WERI-Rb-1 (cell line): ENCODE measurements around the gene FARS2.

ENCODE experiments used
- DNase-seq: peaks from one replicate; pipeline ENCODE4 v3.0.0-alpha.2; 2020
- H3K27ac ChIP-seq: fragments of 250-450 bp; sonication (Bioruptor Pico); 2 replicates; pipeline ENCODE4 v1.5.1; 2020; ENCODE audit warnings: mild to moderate bottlenecking, moderate library complexity
- H3K27me3 ChIP-seq: fragments of 250-450 bp; sonication (Bioruptor Pico); 2 replicates; pipeline ENCODE4 v1.5.1; 2021; ENCODE audit warnings: mild to moderate bottlenecking, low read depth, moderate library complexity; ENCODE audit not compliant: insufficient read depth, severe bottlenecking
- H3K36me3 ChIP-seq: fragments of 250-450 bp; sonication (Bioruptor Pico); 2 replicates; pipeline ENCODE4 v1.5.1; 2020; ENCODE audit warnings: mild to moderate bottlenecking, moderate library complexity
- H3K4me3 ChIP-seq: 2 replicates; pipeline ENCODE4 v1.5.1; 2011; ENCODE audit warnings: low read depth, mild to moderate bottlenecking, control low read depth, low read length
- H3K9me3 ChIP-seq: fragments of 250-450 bp; sonication (Bioruptor Pico); 2 replicates; pipeline ENCODE4 v1.5.1; 2021; ENCODE audit warnings: mild to moderate bottlenecking, moderate library complexity; ENCODE audit not compliant: severe bottlenecking
- CTCF ChIP-seq: IDR thresholded peaks from 2 replicates; pipeline ENCODE4 v1.5.1; 2011; ENCODE audit warnings: low read depth, mild to moderate bottlenecking, control low read depth, inconsistent platforms, low read length

The FARS2 gene

GRCh38 chr6:5747379-5747778 is 486.1 kb downstream of the FARS2 start:
- no peaks in the 10 kb centered on the region for H3K36me3 ChIP-seq
- H3K4me3 ChIP-seq: no peak overlapping the region
- no peak for DNase-seq
- no peaks in the 10 kb centered on the region for H3K27me3 ChIP-seq
- H3K27ac ChIP-seq: no peak overlapping the region
- H3K9me3 ChIP-seq: no peaks in the 10 kb centered on the region
- no peak for TF ChIP-seq CTCF

- Histone ChIP-seq H3K9me3 (peaks cover 6% of the 10 kb centered on the region), H3K4me3 (no peak overlapping the region), H3K36me3 (peaks cover 2% of the 10 kb centered on the region), H3K27ac (no peak overlapping the region), H3K27me3 (no peaks in the 10 kb centered on the region)
- DNase-seq: no peak
- no peak for TF ChIP-seq CTCF
Observed at GRCh38 chr6:5749016-5749650, 487.8 kb downstream of the FARS2 start.

GRCh38 chr6:5749651-5750215 is 488.4 kb downstream of the FARS2 start:
- H3K27me3 ChIP-seq: no peaks in the 10 kb centered on the region
- no peak for DNase-seq
- peaks cover 12% of the 10 kb centered on the region for H3K9me3 ChIP-seq
- no peak for TF ChIP-seq CTCF
- peaks cover 5% of the 10 kb centered on the region for H3K36me3 ChIP-seq
- no peak overlapping the region for H3K27ac ChIP-seq
- H3K4me3 ChIP-seq: no peak overlapping the region

GRCh38 chr6:5751525-5752390 is 490.4 kb downstream of the FARS2 start:
- H3K27me3 ChIP-seq: no peaks in the 10 kb centered on the region
- no peak for TF ChIP-seq CTCF
- peaks cover 23% of the 10 kb centered on the region for H3K9me3 ChIP-seq
- peaks cover 5% of the 10 kb centered on the region for H3K36me3 ChIP-seq
- H3K4me3 ChIP-seq: peak overlapping the region; percentile 6
- peak overlapping the region; percentile 82 for H3K27ac ChIP-seq
- DNase-seq: no peak

- peaks cover 5% of the 10 kb centered on the region for H3K36me3 ChIP-seq
- peak; percentile 87 for DNase-seq
- peak overlapping the region; percentile 82 for H3K27ac ChIP-seq
- H3K27me3 ChIP-seq: no peaks in the 10 kb centered on the region
- no peak for TF ChIP-seq CTCF
- peaks cover 23% of the 10 kb centered on the region for H3K9me3 ChIP-seq
- peak overlapping the region; percentile 6 for H3K4me3 ChIP-seq
Observed at GRCh38 chr6:5752391-5752680, 491.0 kb downstream of the FARS2 start.
